MM.1S (cell line): ENCODE data around the gene ZFAND2A.

Source experiments
- DNase-seq: peaks from one replicate; pipeline ENCODE4 v3.0.0-alpha.2; 2015
- H2AFZ ChIP-seq: fragments of 300-600 bp; sonication (generic); 2 replicates; pipeline ENCODE4 v1.6.0; 2016; ENCODE audit warnings: antibody characterized with exemption, low read length
- H3F3A ChIP-seq: fragments of 300-600 bp; sonication (generic); 2 replicates; pipeline ENCODE4 v1.6.1; 2016; ENCODE audit warnings: mild to moderate bottlenecking, antibody characterized with exemption, low read length, moderate library complexity, mixed read lengths; ENCODE audit not compliant: insufficient read depth
- H3K27ac ChIP-seq: fragments of 300-600 bp; sonication (generic); 2 replicates; pipeline ENCODE4 v1.5.1; 2016; ENCODE audit warnings: mild to moderate bottlenecking, low read length
- H3K27me3 ChIP-seq: fragments of 300-600 bp; sonication (generic); replicated peaks from 2 replicates; pipeline ENCODE4 v1.6.0; 2016; ENCODE audit warnings: low read length; ENCODE audit not compliant: insufficient read depth
- H3K36me3 ChIP-seq: fragments of 300-600 bp; sonication (generic); replicated peaks from 2 replicates; pipeline ENCODE4 v1.6.1; 2016; ENCODE audit warnings: mild to moderate bottlenecking, low read length, mixed read lengths; ENCODE audit not compliant: insufficient read depth
- H3K4me1 ChIP-seq: fragments of 300-600 bp; sonication (generic); 2 replicates; pipeline ENCODE4 v1.6.1; 2016; ENCODE audit warnings: low read length, mixed read lengths
- H3K4me2 ChIP-seq: fragments of 300-600 bp; sonication (generic); 2 replicates; pipeline ENCODE4 v1.6.0; 2016; ENCODE audit warnings: low read depth, low read length
- H3K4me3 ChIP-seq: fragments of 300-600 bp; sonication (generic); 2 replicates; pipeline ENCODE4 v1.5.1; 2016; ENCODE audit warnings: low read length, mixed read lengths
- H3K79me2 ChIP-seq: fragments of 300-600 bp; sonication (generic); 2 replicates; pipeline ENCODE4 v1.6.1; 2016; ENCODE audit warnings: mixed run types, low read length, mixed read lengths
- H3K9ac ChIP-seq: fragments of 300-600 bp; sonication (generic); 2 replicates; pipeline ENCODE4 v1.6.1; 2016; ENCODE audit warnings: low read length, mixed read lengths
- H3K9me2 ChIP-seq: fragments of 300-600 bp; sonication (generic); replicated peaks from 2 replicates; pipeline ENCODE4 v1.6.1; 2016; ENCODE audit warnings: mild to moderate bottlenecking, low read length, mixed read lengths; ENCODE audit not compliant: insufficient read depth
- H3K9me3 ChIP-seq: fragments of 300-600 bp; sonication (generic); replicated peaks from 2 replicates; pipeline ENCODE4 v1.6.1; 2016; ENCODE audit warnings: mild to moderate bottlenecking, low read length, mixed read lengths; ENCODE audit not compliant: insufficient read depth
- H4K20me1 ChIP-seq: fragments of 300-600 bp; sonication (generic); 2 replicates; pipeline ENCODE4 v1.6.1; 2016; ENCODE audit warnings: mild to moderate bottlenecking, low read length, moderate library complexity, mixed read lengths; ENCODE audit not compliant: insufficient read depth
- EZH2 ChIP-seq: fragments of 300-600 bp; sonication (generic); optimal IDR thresholded peaks from 2 replicates; pipeline ENCODE3; 2017; ENCODE audit warnings: low read depth, mild to moderate bottlenecking, antibody characterized with exemption, low read length, mixed read lengths
- EZH2phosphoT487 ChIP-seq: fragments of 300-600 bp; sonication (generic); IDR thresholded peaks from 2 replicates; pipeline ENCODE4 v1.6.1; 2018; ENCODE audit warnings: antibody characterized with exemption, low read length
- TF ChIP-seq, protein P1 (sequence below): fragments of 300-600 bp; sonication (generic); IDR thresholded peaks from 2 replicates; pipeline ENCODE4 v1.5.1; 2016; ENCODE audit warnings: antibody characterized with exemption, low read length, mixed read lengths

ZFAND2A gene

DNA sequence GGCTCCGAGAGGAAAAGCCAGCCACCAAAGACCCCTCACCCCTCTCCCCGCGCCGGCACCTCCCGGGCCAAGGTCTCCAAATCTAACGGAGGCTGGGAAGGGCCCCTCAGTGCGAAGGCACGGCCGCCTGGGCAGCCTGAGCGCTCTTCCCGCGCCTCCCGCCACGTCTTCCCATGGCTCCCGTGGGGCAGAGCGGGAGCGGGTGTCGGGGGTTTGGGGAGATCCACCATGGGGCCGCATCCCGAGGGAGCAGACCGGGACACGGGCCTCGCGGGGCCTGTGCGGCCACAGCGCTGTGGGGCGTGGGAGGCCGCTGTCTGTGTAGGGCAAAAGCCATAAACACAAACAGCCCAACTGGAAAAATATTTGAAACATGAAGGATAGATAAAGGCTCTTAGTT lies 49.6 kb downstream of the ZFAND2A start:
- Histone ChIP-seq H3K4me3 (no peak overlapping the region), H3K4me2 (no peak overlapping the region), H3F3A (no peaks in the 10 kb centered on the region), H4K20me1 (no peaks in the 10 kb centered on the region), H3K27me3 (no peaks in the 10 kb centered on the region), H2AFZ (no peak overlapping the region), H3K36me3 (no peaks in the 10 kb centered on the region), H3K79me2 (no peaks in the 10 kb centered on the region), H3K4me1 (no peaks in the 10 kb centered on the region), H3K9me3 (no peaks in the 10 kb centered on the region), H3K9ac (no peak overlapping the region), H3K9me2 (no peaks in the 10 kb centered on the region), H3K27ac (no peak overlapping the region)
- no peak for DNase-seq
- no peak for TF ChIP-seq EZH2phosphoT487
- TF ChIP-seq, protein P1, sequence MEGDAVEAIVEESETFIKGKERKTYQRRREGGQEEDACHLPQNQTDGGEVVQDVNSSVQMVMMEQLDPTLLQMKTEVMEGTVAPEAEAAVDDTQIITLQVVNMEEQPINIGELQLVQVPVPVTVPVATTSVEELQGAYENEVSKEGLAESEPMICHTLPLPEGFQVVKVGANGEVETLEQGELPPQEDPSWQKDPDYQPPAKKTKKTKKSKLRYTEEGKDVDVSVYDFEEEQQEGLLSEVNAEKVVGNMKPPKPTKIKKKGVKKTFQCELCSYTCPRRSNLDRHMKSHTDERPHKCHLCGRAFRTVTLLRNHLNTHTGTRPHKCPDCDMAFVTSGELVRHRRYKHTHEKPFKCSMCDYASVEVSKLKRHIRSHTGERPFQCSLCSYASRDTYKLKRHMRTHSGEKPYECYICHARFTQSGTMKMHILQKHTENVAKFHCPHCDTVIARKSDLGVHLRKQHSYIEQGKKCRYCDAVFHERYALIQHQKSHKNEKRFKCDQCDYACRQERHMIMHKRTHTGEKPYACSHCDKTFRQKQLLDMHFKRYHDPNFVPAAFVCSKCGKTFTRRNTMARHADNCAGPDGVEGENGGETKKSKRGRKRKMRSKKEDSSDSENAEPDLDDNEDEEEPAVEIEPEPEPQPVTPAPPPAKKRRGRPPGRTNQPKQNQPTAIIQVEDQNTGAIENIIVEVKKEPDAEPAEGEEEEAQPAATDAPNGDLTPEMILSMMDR: no peak
- no peak for TF ChIP-seq EZH2

DNA sequence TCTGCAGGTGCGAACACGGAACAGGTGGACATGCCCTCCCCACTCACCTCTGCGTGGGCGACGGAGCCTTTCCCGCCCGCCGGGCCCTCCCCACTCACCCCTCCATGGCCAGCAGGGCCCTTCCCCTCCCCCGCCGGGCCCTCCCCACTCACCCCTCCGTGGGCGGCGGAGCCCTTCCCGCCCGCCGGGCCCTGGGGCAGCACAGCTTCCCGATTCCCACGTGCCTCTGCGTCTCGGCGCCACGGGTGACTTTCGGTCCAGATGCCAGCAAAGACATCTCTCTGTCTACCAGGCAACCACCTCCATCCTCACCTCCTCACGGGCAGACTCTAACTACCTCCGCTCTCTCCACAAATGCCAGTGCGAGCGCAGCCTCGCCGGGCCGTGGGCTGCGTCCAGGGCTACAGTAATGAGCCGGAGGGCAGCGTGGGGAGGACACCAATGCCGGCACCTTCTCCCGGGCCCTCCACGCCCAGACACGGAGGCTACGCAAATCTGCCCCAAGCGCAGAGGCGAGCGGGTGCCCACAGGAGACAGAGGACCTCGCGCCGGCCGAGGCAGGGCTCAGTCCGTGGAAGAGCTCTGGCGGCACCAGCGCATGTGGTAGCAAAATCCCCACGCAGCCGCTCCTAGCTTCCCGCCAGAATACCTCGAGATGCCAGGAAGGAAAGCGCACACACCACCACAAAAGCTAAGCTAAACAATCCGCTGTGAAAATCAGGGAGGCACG lies 50.2 kb downstream of the ZFAND2A start:
- Histone ChIP-seq H3F3A (no peaks in the 10 kb centered on the region), H4K20me1 (no peaks in the 10 kb centered on the region), H3K9me3 (no peaks in the 10 kb centered on the region), H2AFZ (no peak overlapping the region), H3K27ac (no peak overlapping the region), H3K27me3 (no peaks in the 10 kb centered on the region), H3K36me3 (no peaks in the 10 kb centered on the region), H3K4me3 (no peak overlapping the region), H3K4me1 (no peaks in the 10 kb centered on the region), H3K9me2 (no peaks in the 10 kb centered on the region), H3K9ac (no peak overlapping the region), H3K4me2 (no peak overlapping the region), H3K79me2 (no peaks in the 10 kb centered on the region)
- no peak for TF ChIP-seq EZH2
- no peak for TF ChIP-seq EZH2phosphoT487
- TF ChIP-seq, protein P1: no peak
- DNase-seq: no peak

DNA sequence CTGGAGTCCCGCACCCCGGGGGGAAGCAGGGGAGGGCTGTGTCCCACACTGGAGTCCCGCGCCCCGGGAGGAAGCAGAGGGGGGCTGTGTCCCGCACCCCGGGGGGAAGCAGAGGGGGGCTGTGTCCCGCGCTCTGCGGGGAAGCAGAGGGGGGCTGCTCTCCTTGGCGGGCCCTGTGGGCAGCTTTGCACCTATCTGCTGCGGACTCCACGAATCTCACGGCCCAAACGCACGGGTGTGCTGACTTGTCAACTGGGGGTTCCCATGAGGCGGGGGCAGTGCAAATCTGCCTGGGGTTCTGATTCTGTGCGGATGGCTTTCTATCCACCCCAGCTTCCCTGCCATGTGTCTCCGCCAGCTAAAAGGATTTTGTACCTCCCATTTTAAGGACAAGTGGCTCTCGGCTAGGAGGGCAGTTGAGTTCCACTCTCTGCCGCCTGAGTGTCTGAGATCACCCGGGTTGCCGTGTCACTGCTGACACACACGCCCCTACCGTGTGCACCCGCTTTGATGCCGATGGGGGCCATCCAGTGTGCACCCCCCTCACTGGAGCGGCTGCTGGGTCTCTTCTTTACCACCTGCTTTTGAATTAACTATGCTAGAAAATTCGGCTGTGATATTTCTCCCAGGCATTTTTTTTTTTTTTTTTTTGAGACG lies 51.6 kb downstream of the ZFAND2A start:
- H4K20me1 ChIP-seq: no peaks in the 10 kb centered on the region
- H3K4me3 ChIP-seq: no peak overlapping the region
- no peak overlapping the region for H3K4me2 ChIP-seq
- no peaks in the 10 kb centered on the region for H3K9me2 ChIP-seq
- no peaks in the 10 kb centered on the region for H3K4me1 ChIP-seq
- no peak overlapping the region for H3K27ac ChIP-seq
- no peak overlapping the region for H2AFZ ChIP-seq
- no peak for DNase-seq
- H3K79me2 ChIP-seq: 0 out of 2 replicates have a peak, but pooled peaks cover 7% of the 10 kb centered on the region
- no peak for TF ChIP-seq EZH2
- TF ChIP-seq, protein P1: no peak
- TF ChIP-seq EZH2phosphoT487: no peak
- H3K9ac ChIP-seq: no peak overlapping the region
- no peaks in the 10 kb centered on the region for H3K9me3 ChIP-seq
- no peaks in the 10 kb centered on the region for H3K36me3 ChIP-seq
- H3F3A ChIP-seq: no peaks in the 10 kb centered on the region
- no peaks in the 10 kb centered on the region for H3K27me3 ChIP-seq
